Endothelial cell of umbilical vein (primary cell): ENCODE measurements around the gene ABCD1. TPM values are rescaled to one million over a fixed set of nuclear protein-coding genes. Genes with fewer than 3 reads are reported as not detected.

Experiments used
- BruUV-seq: library from RNA; stranded (reverse); fragments of 400-500 nt; replicated peaks from 2 replicates; lab custom pipeline; 2021; lab: Mats Ljungman, UMichigan
- CTCF ChIA-PET: fragments of 300-600, 350-600 bp; sonication (Branson Sonifier 250); formaldehyde crosslinking; loops from one replicate; lab custom pipeline; 2021; ENCODE audit warnings: antibody characterized with exemption, inconsistent platforms; lab: Charles Lee
- POLR2A ChIA-PET: fragments of 300-600, 350-600 bp; sonication (Branson Sonifier 250); formaldehyde crosslinking; loops from one replicate; lab custom pipeline; 2021; ENCODE audit warnings: antibody characterized with exemption, inconsistent platforms; lab: Charles Lee
- DNase-seq: peaks from one replicate; pipeline ENCODE4 v3.0.0-alpha.2; 2011; ENCODE audit warnings: low read depth, low spot score
- FAIRE-seq: peaks from 2 replicates; lab custom pipeline; 2011; peaks lifted over from hg19 to GRCh38; lab: Jason Lieb, UNC
- H2AFZ ChIP-seq: 2 replicates; pipeline ENCODE4 v1.6.0; 2012; ENCODE audit warnings: low read depth, low read length, control low read depth, inconsistent platforms
- H3K27ac ChIP-seq: 2 replicates; pipeline ENCODE4 v1.5.1; 2011; ENCODE audit warnings: low read depth, mild to moderate bottlenecking, control low read depth, low read length, moderate library complexity; ENCODE audit not compliant: insufficient read depth
- H3K27me3 ChIP-seq, 2 experiments: 2 replicates each; pipeline versions ENCODE4 v1.6.0 to v1.6.1; 2011; ENCODE audit warnings: low read length in 2 of 2, mixed read lengths in 1 of 2; ENCODE audit not compliant: control insufficient read depth in 2 of 2, insufficient read depth in 2 of 2
- H3K36me3 ChIP-seq, 2 experiments: 2 replicates in 1 of 2; 3 replicates in 1 of 2; pipeline ENCODE4 v1.5.1; 2011; ENCODE audit warnings: low read length in 2 of 2, mild to moderate bottlenecking in 1 of 2, moderate library complexity in 1 of 2; ENCODE audit not compliant: control insufficient read depth in 2 of 2, insufficient read depth in 2 of 2; ENCODE audit errors: extremely low read depth in 1 of 2
- H3K4me1 ChIP-seq: 3 replicates; pipeline ENCODE4 v1.5.1; 2011; ENCODE audit warnings: mild to moderate bottlenecking, low read length; ENCODE audit not compliant: control insufficient read depth, insufficient read depth; ENCODE audit errors: extremely low read depth
- H3K4me2 ChIP-seq: 2 replicates; pipeline ENCODE4 v1.6.1; 2011; ENCODE audit warnings: low read length, control low read depth, mixed read lengths; ENCODE audit not compliant: insufficient read depth
- H3K4me3 ChIP-seq, 3 experiments: fragments of 200-600 bp in 1 of 3; sonication (generic), shearing (Covaris generic) in 1 of 3; replicated peaks in 1 of 3; 2 replicates each; pipeline ENCODE4 v1.5.1; 2011 to 2016; ENCODE audit warnings: control low read depth in 3 of 3, low read length in 3 of 3, mild to moderate bottlenecking in 2 of 3, inconsistent platforms in 1 of 3, low read depth in 1 of 3, moderate library complexity in 1 of 3; ENCODE audit not compliant: insufficient read depth in 1 of 3
- H3K79me2 ChIP-seq: 2 replicates; pipeline ENCODE4 v1.6.0; 2012; ENCODE audit warnings: low read length, inconsistent platforms; ENCODE audit not compliant: control insufficient read depth, insufficient read depth
- H3K9ac ChIP-seq: replicated peaks from 2 replicates; pipeline ENCODE3; 2011; ENCODE audit warnings: low read length, control low read depth; ENCODE audit not compliant: insufficient read depth; ENCODE audit errors: extremely low read depth
- H3K9me1 ChIP-seq: replicated peaks from 3 replicates; pipeline ENCODE4 v1.6.0; 2011; ENCODE audit warnings: mild to moderate bottlenecking, low read length; ENCODE audit not compliant: control insufficient read depth, insufficient read depth; ENCODE audit errors: extremely low read depth
- H3K9me3 ChIP-seq: replicated peaks from 2 replicates; pipeline ENCODE4 v1.5.1; 2012; ENCODE audit warnings: low read length, inconsistent platforms; ENCODE audit not compliant: control insufficient read depth, insufficient read depth
- H4K20me1 ChIP-seq: replicated peaks from 2 replicates; pipeline ENCODE3; 2011; ENCODE audit warnings: mild to moderate bottlenecking, low read length; ENCODE audit not compliant: control insufficient read depth, insufficient read depth; ENCODE audit errors: extremely low read depth
- EZH2 ChIP-seq: IDR thresholded peaks from 2 replicates; pipeline ENCODE4 v1.6.1; 2012; ENCODE audit warnings: borderline replicate concordance, low read depth, mild to moderate bottlenecking, moderate library complexity, low read length, inconsistent platforms; ENCODE audit not compliant: severe bottlenecking
- FOS ChIP-seq: IDR thresholded peaks from 2 replicates; pipeline ENCODE4 v1.6.1; 2011; ENCODE audit warnings: mild to moderate bottlenecking, low read length, moderate library complexity, borderline replicate concordance; ENCODE audit not compliant: insufficient read depth
- GATA2 ChIP-seq: IDR thresholded peaks from 2 replicates; pipeline ENCODE4 v1.7.0; 2011; ENCODE audit warnings: low read depth, mild to moderate bottlenecking, moderate library complexity, mixed read lengths, low read length; ENCODE audit not compliant: insufficient read length, insufficient read depth
- JUN ChIP-seq: IDR thresholded peaks from 2 replicates; pipeline ENCODE4 v1.6.1; 2011; ENCODE audit warnings: borderline replicate concordance, low read depth; ENCODE audit not compliant: insufficient read length, insufficient read depth
- MAX ChIP-seq: IDR thresholded peaks from 2 replicates; pipeline ENCODE4 v1.6.1; 2011; ENCODE audit not compliant: insufficient read depth, insufficient read length
- MYC ChIP-seq: IDR thresholded peaks from one replicate; pipeline ENCODE4 v1.6.1; 2011; ENCODE audit warnings: mild to moderate bottlenecking, low read depth, low read length
- POLR2A ChIP-seq: IDR thresholded peaks from 2 replicates; pipeline ENCODE4 v1.6.1; 2012; ENCODE audit warnings: low read depth, mild to moderate bottlenecking, control low read depth, low read length
- POLR2AphosphoS5 ChIP-seq: IDR thresholded peaks from 2 replicates; pipeline ENCODE4 v1.6.1; 2012; ENCODE audit warnings: low read depth, mild to moderate bottlenecking, control low read depth, low read length, moderate library complexity; ENCODE audit not compliant: insufficient read depth
- dilution Hi-C: fragments of 300-500 bp; cut with MboI; formaldehyde crosslinking; loops from one replicate; pipeline ENCODE4 v1.15.0; 2019; ENCODE audit warnings: low sequenced_read_pairs; ENCODE audit not compliant: extremely low pct_ligation_motif_present
- intact Hi-C: fragments of 100-400 bp; cut with micrococcal nuclease; formaldehyde crosslinking; loops from one replicate; pipeline ENCODE4 v1.10.0; 2022
- polyA plus RNA-seq, 4 experiments: library from polyadenylated mRNA; depleted of rRNA in 3 of 4; stranded (reverse) in 3 of 4; unstranded in 1 of 4; fragments of >200 nt; gene quantifications; 2 replicates each; pipeline versions ENCODE4 v1.2.1 to v1.2.3, GENCODE V29; 2011 to 2012; ENCODE audit warnings: missing spikeins in 1 of 4
- total RNA-seq: library from RNA; stranded (reverse); gene quantifications from 2 replicates; pipeline ENCODE4 v1.2.3, GENCODE V29; 2021
- TF ChIP-seq, protein P1 (sequence below), 2 donors: IDR thresholded peaks; 1 replicate in 1 of 2; 2 replicates in 1 of 2; pipeline ENCODE4 v1.5.1; 2011; ENCODE audit warnings: low read length in 2 of 2, mild to moderate bottlenecking in 2 of 2, moderate library complexity in 2 of 2, control low read depth in 1 of 2, inconsistent platforms in 1 of 2, low read depth in 1 of 2; ENCODE audit not compliant: insufficient read depth in 1 of 2; ENCODE audit errors: extremely low read depth in 1 of 2

ABCD1 gene
- total and polyA plus RNA-seq, 2 donors (not counting 3 experiments of a cell fraction or from before 2014, with no cell fraction given), result 9.1 to 12.9 TPM

DNA sequence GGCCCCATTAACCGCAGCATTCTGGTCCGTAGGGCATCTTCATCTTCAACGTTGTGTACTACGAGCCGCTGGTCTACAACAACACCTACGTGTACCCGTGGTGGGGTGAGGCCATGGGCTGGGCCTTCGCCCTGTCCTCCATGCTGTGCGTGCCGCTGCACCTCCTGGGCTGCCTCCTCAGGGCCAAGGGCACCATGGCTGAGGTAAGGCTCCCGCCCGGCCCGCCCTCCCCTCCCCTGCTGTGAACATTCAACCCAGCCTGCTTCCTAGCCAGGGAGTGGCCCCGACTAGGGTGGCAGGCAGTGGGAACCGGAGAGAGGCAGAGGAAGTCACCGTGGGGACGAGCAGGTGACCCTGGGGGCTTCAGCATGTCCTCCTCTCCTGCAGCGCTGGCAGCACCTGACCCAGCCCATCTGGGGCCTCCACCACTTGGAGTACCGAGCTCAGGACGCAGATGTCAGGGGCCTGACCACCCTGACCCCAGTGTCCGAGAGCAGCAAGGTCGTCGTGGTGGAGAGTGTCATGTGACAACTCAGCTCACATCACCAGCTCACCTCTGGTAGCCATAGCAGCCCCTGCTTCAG lies 29.9 kb upstream of the ABCD1 start:
- peaks cover 0 to 3% of the 10 kb centered on the region in 2 experiments for H3K36me3 ChIP-seq
- no peak overlapping the region for H3K4me2 ChIP-seq
- no peaks in the 10 kb centered on the region for H3K9me1 ChIP-seq
- POLR2A ChIA-PET, result no interaction called here
- H3K27me3 ChIP-seq, result no peaks in the 10 kb centered on the region
- intact Hi-C loops, result no loop called here
- FAIRE-seq (no peak), DNase-seq (no peak)
- TSS peak; percentile 21 for BruUV-seq
- no peak overlapping the region for H2AFZ ChIP-seq
- H3K4me3 ChIP-seq, result no peak overlapping the region
- no peak overlapping the region for H3K9ac ChIP-seq
- TF ChIP-seq EZH2 (no peak), MAX (no peak), POLR2A (no peak), JUN (no peak), POLR2AphosphoS5 (no peak), GATA2 (no peak), MYC (no peak), FOS (no peak)
- TF ChIP-seq, protein P1, sequence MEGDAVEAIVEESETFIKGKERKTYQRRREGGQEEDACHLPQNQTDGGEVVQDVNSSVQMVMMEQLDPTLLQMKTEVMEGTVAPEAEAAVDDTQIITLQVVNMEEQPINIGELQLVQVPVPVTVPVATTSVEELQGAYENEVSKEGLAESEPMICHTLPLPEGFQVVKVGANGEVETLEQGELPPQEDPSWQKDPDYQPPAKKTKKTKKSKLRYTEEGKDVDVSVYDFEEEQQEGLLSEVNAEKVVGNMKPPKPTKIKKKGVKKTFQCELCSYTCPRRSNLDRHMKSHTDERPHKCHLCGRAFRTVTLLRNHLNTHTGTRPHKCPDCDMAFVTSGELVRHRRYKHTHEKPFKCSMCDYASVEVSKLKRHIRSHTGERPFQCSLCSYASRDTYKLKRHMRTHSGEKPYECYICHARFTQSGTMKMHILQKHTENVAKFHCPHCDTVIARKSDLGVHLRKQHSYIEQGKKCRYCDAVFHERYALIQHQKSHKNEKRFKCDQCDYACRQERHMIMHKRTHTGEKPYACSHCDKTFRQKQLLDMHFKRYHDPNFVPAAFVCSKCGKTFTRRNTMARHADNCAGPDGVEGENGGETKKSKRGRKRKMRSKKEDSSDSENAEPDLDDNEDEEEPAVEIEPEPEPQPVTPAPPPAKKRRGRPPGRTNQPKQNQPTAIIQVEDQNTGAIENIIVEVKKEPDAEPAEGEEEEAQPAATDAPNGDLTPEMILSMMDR (IDR thresholded peaks at IDR 0.05; ENCODE audit: extremely low read depth in 1 of 2, insufficient read depth in 1 of 2, low read depth in 1 of 2, low read length in 2 of 2), result no peak
- dilution Hi-C loops, result no loop called here
- H3K4me1 ChIP-seq, result peaks cover 3% of the 10 kb centered on the region
- H4K20me1 ChIP-seq, result no peaks in the 10 kb centered on the region
- H3K27ac ChIP-seq, result no peak overlapping the region
- no peaks in the 10 kb centered on the region for H3K79me2 ChIP-seq
- CTCF ChIA-PET, result no interaction called here
- no peaks in the 10 kb centered on the region for H3K9me3 ChIP-seq
